ENCODE data around the gene FAM174B. TPM values are rescaled to one million over a fixed set of nuclear protein-coding genes. Genes with fewer than 3 reads are reported as not detected.
A peak's percentile ranks its signal among the peaks of the same experiment; 100 is the strongest.

Gene FAM174B
- total RNA-seq (10 to 100 TPM; 42.8 to 66.3 TPM), polyA plus RNA-seq (ENCODE audit: insufficient read length in 6 of 6) (10 to 100 TPM; 40.8 to 55.0 (median 48.7) TPM)
- long read RNA-seq, donor 1, transcript FAM174B-201 (3 exons, 2,792 nt): major isoform, 18 of 20 reads
- long read RNA-seq, donor 1, partial matches to known transcripts: 0 of 20 reads
- long read RNA-seq, donor 1, other reads (novel, unspliced or antisense): 0 of 20 reads
- long read RNA-seq, donor 2, transcript FAM174B-201 (3 exons, 2,792 nt): major isoform, 15 of 17 reads
- long read RNA-seq, donor 2, partial matches to known transcripts: 0 of 17 reads
- long read RNA-seq, donor 2, other reads (novel, unspliced or antisense): 0 of 17 reads
- long read RNA-seq, donor 3, transcript FAM174B-201 (3 exons, 2,792 nt): major isoform, 6 of 6 reads
- long read RNA-seq, donor 3, partial matches to known transcripts: 0 of 6 reads
- long read RNA-seq, donor 3, other reads (novel, unspliced or antisense): 0 of 6 reads
- long read RNA-seq, donor 4, transcript FAM174B-201 (3 exons, 2,792 nt): major isoform, 29 of 38 reads
- long read RNA-seq, donor 4, partial matches to known transcripts: 3 of 38 reads
- long read RNA-seq, donor 4, other reads (novel, unspliced or antisense): 4 of 38 reads
- long read RNA-seq, donor 5, transcript FAM174B-201 (3 exons, 2,792 nt): major isoform, 17 of 18 reads
- long read RNA-seq, donor 5, partial matches to known transcripts: 0 of 18 reads
- long read RNA-seq, donor 5, other reads (novel, unspliced or antisense): 0 of 18 reads
- long read RNA-seq, donor 6, transcript FAM174B-201 (3 exons, 2,792 nt): major isoform, 9 of 104 reads
- long read RNA-seq, donor 6, partial matches to known transcripts: 93 of 104 reads
- long read RNA-seq, donor 6, other reads (novel, unspliced or antisense): 0 of 104 reads
- long read RNA-seq, donor 7, transcript FAM174B-201 (3 exons, 2,792 nt): major isoform, 5 of 5 reads
- long read RNA-seq, donor 7, partial matches to known transcripts: 0 of 5 reads
- long read RNA-seq, donor 7, other reads (novel, unspliced or antisense): 0 of 5 reads
- long read RNA-seq, donor 8, transcript FAM174B-201 (3 exons, 2,792 nt): major isoform, 13 of 86 reads
- long read RNA-seq, donor 8, partial matches to known transcripts: 72 of 86 reads
- long read RNA-seq, donor 8, other reads (novel, unspliced or antisense): 0 of 86 reads
- long read RNA-seq, donor 9: 0 reads
- long read RNA-seq, donor 10, transcript FAM174B-201 (3 exons, 2,792 nt): major isoform, 22 of 27 reads
- long read RNA-seq, donor 10, partial matches to known transcripts: 0 of 27 reads
- long read RNA-seq, donor 10, other reads (novel, unspliced or antisense): 4 of 27 reads
- long read RNA-seq, donor 11: 0 reads
- long read RNA-seq, donor 12, transcript FAM174B-201 (3 exons, 2,792 nt): major isoform, 5 of 7 reads
- long read RNA-seq, donor 12, partial matches to known transcripts: 0 of 7 reads
- long read RNA-seq, donor 12, other reads (novel, unspliced or antisense): 0 of 7 reads

DNA sequence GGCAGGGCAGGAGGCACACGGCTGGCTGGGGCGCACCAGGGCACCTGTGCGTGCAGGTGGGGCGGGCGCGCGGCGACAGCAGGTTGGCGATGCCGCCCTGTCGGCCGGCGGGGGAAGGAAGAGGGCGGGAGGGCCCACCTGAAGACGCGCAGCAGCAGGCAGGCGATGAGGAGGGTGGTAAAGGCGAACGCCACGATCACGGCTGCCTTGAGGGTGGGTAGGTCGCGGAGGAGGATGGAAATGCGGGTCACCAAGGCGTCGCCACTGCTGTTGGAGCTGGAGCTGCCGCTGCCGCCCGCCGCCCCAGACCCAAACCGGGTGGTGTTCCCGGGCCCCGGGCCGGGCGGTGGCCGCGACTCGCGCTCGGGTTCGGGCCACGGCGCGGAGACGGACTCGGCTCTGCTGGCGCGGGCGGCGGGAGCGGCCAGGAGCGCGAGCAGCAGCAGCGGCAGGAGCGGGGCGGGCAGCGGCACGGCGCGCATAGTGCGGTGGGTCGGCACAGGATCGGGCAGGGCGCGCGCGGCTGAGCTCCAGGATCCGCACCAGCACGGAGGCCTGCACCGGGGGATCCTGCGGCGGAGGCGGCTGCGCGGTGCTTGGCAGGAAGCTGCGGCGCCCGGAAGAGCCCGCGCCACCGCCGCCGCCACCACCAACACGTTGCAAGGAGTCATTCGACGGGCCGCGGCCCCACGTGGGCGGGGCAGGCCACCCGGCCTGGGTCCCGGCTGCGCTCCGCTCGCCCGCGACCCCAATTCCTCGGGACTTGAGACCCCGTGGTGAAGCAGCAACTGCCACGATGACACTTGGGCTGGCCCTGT lies at the start of gene FAM174B:
TSS of gene FAM174B (minus strand) at position 598 of the 818 bp plus-strand sequence.
- Histone ChIP-seq H3K4me1 (peaks cover 0 to 20% of the 10 kb centered on the region in 2 donors), H3K27ac (peak within 1 kb of the TSS; percentile 57 to 65), H3K27me3 (peaks cover 0 to 39% of the 10 kb centered on the region in 2 donors), H3K4me3 (peak within 1 kb of the TSS; percentile 47 to 51), H3K36me3 (no peaks in the 10 kb centered on the region), H3K9me3 (no peaks in the 10 kb centered on the region)
- intact Hi-C loops (cut with DNase I): no loop called here
- peak; percentile 73 for ATAC-seq
- TF ChIP-seq, protein P1, sequence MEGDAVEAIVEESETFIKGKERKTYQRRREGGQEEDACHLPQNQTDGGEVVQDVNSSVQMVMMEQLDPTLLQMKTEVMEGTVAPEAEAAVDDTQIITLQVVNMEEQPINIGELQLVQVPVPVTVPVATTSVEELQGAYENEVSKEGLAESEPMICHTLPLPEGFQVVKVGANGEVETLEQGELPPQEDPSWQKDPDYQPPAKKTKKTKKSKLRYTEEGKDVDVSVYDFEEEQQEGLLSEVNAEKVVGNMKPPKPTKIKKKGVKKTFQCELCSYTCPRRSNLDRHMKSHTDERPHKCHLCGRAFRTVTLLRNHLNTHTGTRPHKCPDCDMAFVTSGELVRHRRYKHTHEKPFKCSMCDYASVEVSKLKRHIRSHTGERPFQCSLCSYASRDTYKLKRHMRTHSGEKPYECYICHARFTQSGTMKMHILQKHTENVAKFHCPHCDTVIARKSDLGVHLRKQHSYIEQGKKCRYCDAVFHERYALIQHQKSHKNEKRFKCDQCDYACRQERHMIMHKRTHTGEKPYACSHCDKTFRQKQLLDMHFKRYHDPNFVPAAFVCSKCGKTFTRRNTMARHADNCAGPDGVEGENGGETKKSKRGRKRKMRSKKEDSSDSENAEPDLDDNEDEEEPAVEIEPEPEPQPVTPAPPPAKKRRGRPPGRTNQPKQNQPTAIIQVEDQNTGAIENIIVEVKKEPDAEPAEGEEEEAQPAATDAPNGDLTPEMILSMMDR (IDR thresholded peaks at IDR 0.05): no peak
- DNase-seq: peak in 3 of 4 donors; percentile 47 to 87 (median 67)

DNA sequence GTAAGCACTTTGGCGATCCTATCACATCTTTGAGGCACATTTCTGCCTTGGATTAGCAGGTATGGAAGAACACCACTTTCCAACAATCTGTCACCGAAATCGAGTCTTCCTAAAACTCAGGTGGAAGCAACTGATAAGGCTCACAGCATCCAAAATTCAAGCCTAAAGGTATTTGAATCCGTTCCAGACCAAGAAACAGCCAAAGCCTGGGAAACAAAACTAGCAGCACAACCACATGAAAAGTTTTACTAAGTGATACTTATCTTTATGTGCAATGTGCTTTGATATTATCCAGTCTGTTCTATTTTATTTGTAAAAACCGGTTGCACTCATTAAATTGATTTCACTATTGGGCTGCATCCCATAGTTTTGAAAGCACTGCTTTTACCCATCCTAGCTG lies 40.5 kb upstream of the FAM174B start:
- DNase-seq (no peak), ATAC-seq (no peak)
- intact Hi-C loops (cut with DNase I): no loop called here
- Histone ChIP-seq H3K4me3 (no peak overlapping the region), H3K9me3 (peaks cover 0 to 9% of the 10 kb centered on the region in 2 donors), H3K27me3 (no peaks in the 10 kb centered on the region), H3K36me3 (no peaks in the 10 kb centered on the region), H3K27ac (no peak overlapping the region), H3K4me1 (no peaks in the 10 kb centered on the region)
- TF ChIP-seq, protein P1 (IDR thresholded peaks at IDR 0.05): no peak

DNA sequence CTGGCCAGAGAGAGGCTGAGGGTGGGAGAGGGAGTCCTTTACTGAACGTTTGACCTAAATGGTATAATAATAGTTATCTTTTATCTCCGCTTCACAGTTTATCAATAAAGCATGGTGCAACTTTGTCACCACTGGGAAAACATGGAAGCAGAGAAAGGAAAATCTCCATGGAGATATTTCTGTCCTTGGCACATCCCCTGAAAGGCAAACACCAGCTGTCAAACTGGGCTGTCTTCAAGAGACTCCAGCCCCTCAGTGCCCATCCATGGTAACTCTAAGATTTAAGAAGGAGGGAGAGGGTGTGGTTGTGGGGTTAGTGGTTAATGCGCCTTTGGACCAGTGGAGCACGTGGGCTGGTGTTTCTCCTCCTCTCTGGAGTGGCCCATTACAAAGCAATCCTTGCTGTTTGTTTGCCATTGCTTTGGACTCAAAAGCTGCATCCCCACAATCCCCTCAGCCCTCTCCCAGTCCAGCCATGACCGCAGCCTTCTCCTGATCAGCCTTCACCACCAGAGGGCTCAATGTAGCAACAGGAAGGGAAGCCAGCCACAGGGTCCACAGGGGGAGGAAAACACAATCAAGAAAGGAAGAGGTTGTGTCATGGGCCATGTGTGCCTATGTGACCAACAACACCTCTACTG lies 38.2 kb upstream of the FAM174B start:
- Histone ChIP-seq H3K4me1 (no peaks in the 10 kb centered on the region), H3K36me3 (no peaks in the 10 kb centered on the region), H3K27ac (no peak overlapping the region), H3K4me3 (no peak overlapping the region), H3K9me3 (peaks cover 0 to 1% of the 10 kb centered on the region in 2 donors), H3K27me3 (no peaks in the 10 kb centered on the region)
- intact Hi-C loops (cut with DNase I): no loop called here
- TF ChIP-seq, protein P1 (IDR thresholded peaks at IDR 0.05): no peak
- ATAC-seq (peak; percentile 44), DNase-seq (no peak)

DNA sequence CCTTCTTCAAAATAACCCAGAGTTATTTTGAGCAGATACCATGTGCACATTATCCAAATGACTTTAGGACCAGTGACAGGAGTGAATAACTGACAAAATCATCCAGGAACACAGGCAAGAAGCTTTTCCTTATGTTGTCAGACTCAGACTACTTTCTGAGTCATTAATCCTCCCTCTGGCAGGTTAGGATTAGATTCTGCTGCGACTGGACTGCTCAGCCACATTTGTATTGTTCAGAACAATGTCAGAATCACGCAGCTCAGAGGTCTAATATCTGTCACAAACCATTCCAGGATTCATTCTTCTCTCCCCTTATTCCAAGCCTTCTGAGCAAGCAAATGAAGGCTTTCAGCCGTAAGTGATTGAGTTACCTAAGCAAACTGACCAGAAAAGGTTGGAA lies 34.8 kb upstream of the FAM174B start:
- Histone ChIP-seq H3K4me3 (no peak overlapping the region), H3K9me3 (no peaks in the 10 kb centered on the region), H3K36me3 (no peaks in the 10 kb centered on the region), H3K4me1 (no peaks in the 10 kb centered on the region), H3K27ac (no peak overlapping the region), H3K27me3 (no peaks in the 10 kb centered on the region)
- DNase-seq: no peak
- ATAC-seq: no peak
- TF ChIP-seq, protein P1 (IDR thresholded peaks at IDR 0.05): no peak
- intact Hi-C loops (cut with DNase I): no loop called here

Data from left lung (tissue), 14 donors.